Mesendoderm (in vitro differentiated cells): ENCODE data around the gene FADD.

ENCODE experiments used
- DNase-seq: peaks from one replicate; pipeline ENCODE4 v3.0.0; 2013
- H2AK5ac ChIP-seq: 2 replicates; pipeline ENCODE4 v1.6.1; 2013; ENCODE audit warnings: low read length, inconsistent platforms
- H2BK120ac ChIP-seq: 2 replicates; pipeline ENCODE4 v1.6.1; 2013; ENCODE audit warnings: low read depth, mild to moderate bottlenecking, low read length, moderate library complexity, mixed read lengths
- H2BK15ac ChIP-seq: replicated peaks from 2 replicates; pipeline ENCODE4 v1.6.1; 2013; ENCODE audit warnings: low read depth, mild to moderate bottlenecking, moderate library complexity
- H2BK5ac ChIP-seq: 2 replicates; pipeline ENCODE4 v1.6.1; 2013; ENCODE audit warnings: low read length, inconsistent platforms
- H3K18ac ChIP-seq: 2 replicates; pipeline ENCODE4 v1.6.1; 2013; ENCODE audit warnings: mild to moderate bottlenecking, low read length, mixed read lengths
- H3K23ac ChIP-seq: one replicate; pipeline ENCODE4 v1.6.1; 2013; ENCODE audit warnings: low read length
- H3K27ac ChIP-seq: 2 replicates; pipeline ENCODE4 v1.5.1; 2013; ENCODE audit warnings: low read depth, mild to moderate bottlenecking, inconsistent platforms, low read length, moderate library complexity
- H3K27me3 ChIP-seq: 2 replicates; pipeline ENCODE4 v1.6.1; 2013; ENCODE audit warnings: low read length, control low read depth, mild to moderate bottlenecking, inconsistent platforms; ENCODE audit not compliant: insufficient read depth, poor library complexity
- H3K36me3 ChIP-seq: 2 replicates; pipeline ENCODE4 v1.6.1; 2013; ENCODE audit warnings: low read length, inconsistent platforms; ENCODE audit not compliant: control insufficient read depth, insufficient read depth
- H3K4ac ChIP-seq: one replicate; pipeline ENCODE4 v1.6.1; 2013; ENCODE audit warnings: low read depth, mild to moderate bottlenecking, low read length, moderate library complexity
- H3K4me1 ChIP-seq: 2 replicates; pipeline ENCODE4 v1.6.1; 2013; ENCODE audit warnings: low read depth, low read length, inconsistent platforms; ENCODE audit not compliant: control insufficient read depth
- H3K4me2 ChIP-seq: 2 replicates; pipeline ENCODE4 v1.6.1; 2013; ENCODE audit warnings: low read length
- H3K4me3 ChIP-seq: 2 replicates; pipeline ENCODE4 v1.5.1; 2013; ENCODE audit warnings: mild to moderate bottlenecking, low read length
- H3K56ac ChIP-seq: one replicate; pipeline ENCODE4 v1.6.1; 2013; ENCODE audit warnings: low read length
- H3K79me1 ChIP-seq: 2 replicates; pipeline ENCODE4 v1.6.1; 2013; ENCODE audit warnings: low read length, inconsistent platforms
- H3K79me2 ChIP-seq: 2 replicates; pipeline ENCODE4 v1.6.1; 2013; ENCODE audit warnings: mild to moderate bottlenecking, low read length; ENCODE audit not compliant: control insufficient read depth, insufficient read depth
- H3K9ac ChIP-seq: 2 replicates; pipeline ENCODE4 v1.6.1; 2013; ENCODE audit warnings: low read length, inconsistent platforms
- H4K5ac ChIP-seq: one replicate; pipeline ENCODE4 v1.6.1; 2013; ENCODE audit warnings: low read length
- H4K8ac ChIP-seq: one replicate; pipeline ENCODE4 v1.6.1; 2013; ENCODE audit warnings: low read depth, mild to moderate bottlenecking, control low read depth, low read length, moderate library complexity
- WGBS: extraction: QIAGEN DNeasy Blood & Tissue Kit; methylation state at CpG from one replicate; pipeline ENCODE4 v1.1.7; 2013; ENCODE audit warnings: low lambda C conversion rate, missing lambda C conversion rate; ENCODE audit not compliant: insufficient coverage; ENCODE audit errors: extremely low coverage; 5-methylcytosine and 5-hydroxymethylcytosine counted together

Gene FADD

GRCh38 chr11:70207531-70208131 is 4.5 kb downstream of the FADD start:
- peaks cover 11% of the 10 kb centered on the region for H3K36me3 ChIP-seq
- H2BK15ac ChIP-seq, result no peak overlapping the region

GRCh38 chr11:70209391-70209912 is 6.4 kb downstream of the FADD start:
- Histone ChIP-seq H3K27me3 (no peaks in the 10 kb centered on the region), H3K4me1 (peaks cover 5% of the 10 kb centered on the region), H2BK120ac (no peak overlapping the region), H3K4me2 (no peak overlapping the region), H3K9ac (no peak overlapping the region), H3K79me2 (peaks cover 24% of the 10 kb centered on the region), H3K4me3 (no peak overlapping the region), H3K23ac (no peak overlapping the region), H3K36me3 (peaks cover 11% of the 10 kb centered on the region), H3K56ac (no peak overlapping the region), H2BK5ac (no peak overlapping the region), H4K5ac (no peak overlapping the region), H3K18ac (no peak overlapping the region), H3K79me1 (peaks cover 23% of the 10 kb centered on the region), H2BK15ac (no peak overlapping the region), H3K4ac (no peak overlapping the region), H2AK5ac (no peak overlapping the region), H3K27ac (no peak overlapping the region), H4K8ac (no peak overlapping the region)
- WGBS, result no CpG with 5 or more reads among the region's 6 CpGs
- DNase-seq, result no peak

More at GRCh38 chr11:70207531-70208131, 4.5 kb downstream of the FADD start:
- Histone ChIP-seq H3K79me1 (peaks cover 32% of the 10 kb centered on the region), H3K23ac (no peak overlapping the region), H2AK5ac (no peak overlapping the region), H3K4ac (no peak overlapping the region), H3K56ac (peak overlapping the region; percentile 39), H3K4me2 (no peak overlapping the region), H3K27me3 (no peaks in the 10 kb centered on the region), H2BK120ac (no peak overlapping the region), H4K5ac (no peak overlapping the region), H3K4me3 (no peak overlapping the region), H3K79me2 (peaks cover 37% of the 10 kb centered on the region), H4K8ac (no peak overlapping the region), H3K27ac (peak overlapping the region; percentile 45), H3K4me1 (peaks cover 5% of the 10 kb centered on the region), H3K9ac (no peak overlapping the region), H2BK5ac (peak overlapping the region; percentile 33), H3K18ac (no peak overlapping the region)
- WGBS, result no CpG with 5 or more reads among the region's 15 CpGs
- DNase-seq, result no peak

GRCh38 chr11:70210051-70210501 is 7.0 kb downstream of the FADD start:
- H3K79me2 ChIP-seq, result peaks cover 18% of the 10 kb centered on the region
- H3K18ac ChIP-seq, result no peak overlapping the region
- no peak overlapping the region for H2AK5ac ChIP-seq
- peak overlapping the region; percentile 22 for H3K27ac ChIP-seq
- no peak overlapping the region for H2BK5ac ChIP-seq
- peak overlapping the region; percentile 2 for H3K56ac ChIP-seq
- H3K4ac ChIP-seq, result no peak overlapping the region
- H3K23ac ChIP-seq, result no peak overlapping the region
- no peak for DNase-seq
- H3K36me3 ChIP-seq, result peaks cover 9% of the 10 kb centered on the region
- H3K4me1 ChIP-seq, result peaks cover under 1% of the 10 kb centered on the region
- H3K9ac ChIP-seq, result no peak overlapping the region
- H4K8ac ChIP-seq, result no peak overlapping the region
- no peak overlapping the region for H2BK15ac ChIP-seq
- no peak overlapping the region for H3K4me2 ChIP-seq
- H3K4me3 ChIP-seq, result no peak overlapping the region
- no peaks in the 10 kb centered on the region for H3K27me3 ChIP-seq
- H2BK120ac ChIP-seq, result no peak overlapping the region
- H3K79me1 ChIP-seq, result peaks cover 18% of the 10 kb centered on the region
- no peak overlapping the region for H4K5ac ChIP-seq
- WGBS, result no CpG with 5 or more reads among the region's 8 CpGs

- H2BK5ac ChIP-seq, result no peak overlapping the region
- no peak overlapping the region for H3K23ac ChIP-seq
- peaks cover 9% of the 10 kb centered on the region for H3K36me3 ChIP-seq
- no peaks in the 10 kb centered on the region for H3K4me1 ChIP-seq
- no peaks in the 10 kb centered on the region for H3K27me3 ChIP-seq
- no peak overlapping the region for H2BK15ac ChIP-seq
- H3K4me2 ChIP-seq, result no peak overlapping the region
- H4K5ac ChIP-seq, result no peak overlapping the region
- no peak for DNase-seq
- H3K79me2 ChIP-seq, result peaks cover 14% of the 10 kb centered on the region
- no peak overlapping the region for H2BK120ac ChIP-seq
- H3K27ac ChIP-seq, result peak overlapping the region; percentile 22
- H3K4me3 ChIP-seq, result no peak overlapping the region
- no peak overlapping the region for H3K9ac ChIP-seq
- H2AK5ac ChIP-seq, result no peak overlapping the region
- no peak overlapping the region for H3K4ac ChIP-seq
- no CpG with 5 or more reads among the region's 5 CpGs for WGBS
- peak overlapping the region; percentile 2 for H3K56ac ChIP-seq
- H3K79me1 ChIP-seq, result peaks cover 14% of the 10 kb centered on the region
- H3K18ac ChIP-seq, result no peak overlapping the region
- H4K8ac ChIP-seq, result no peak overlapping the region
These were observed 7.4 kb downstream of the FADD start for GRCh38 chr11:70210530-70210929.

GRCh38 chr11:70212227-70212811 is 9.2 kb downstream of the FADD start:
- WGBS, result no CpG with 5 or more reads among the region's 13 CpGs
- peak overlapping the region; percentile 81 for H2BK5ac ChIP-seq
- H3K79me1 ChIP-seq, result peaks cover 3% of the 10 kb centered on the region
- peak overlapping the region; percentile 16 for H2BK120ac ChIP-seq
- no peaks in the 10 kb centered on the region for H3K4me1 ChIP-seq
- no peak overlapping the region for H3K4me3 ChIP-seq
- peak overlapping the region; percentile 79 for H3K56ac ChIP-seq
- peak; percentile 80 for DNase-seq
- H3K27ac ChIP-seq, result peak overlapping the region; percentile 45
- peak overlapping the region; percentile 99 for H2AK5ac ChIP-seq
- H3K27me3 ChIP-seq, result no peaks in the 10 kb centered on the region
- no peak overlapping the region for H2BK15ac ChIP-seq
- peak overlapping the region; percentile 87 for H3K4ac ChIP-seq
- H3K79me2 ChIP-seq, result peaks cover 2% of the 10 kb centered on the region
- peak overlapping the region; percentile 47 for H3K18ac ChIP-seq
- H3K23ac ChIP-seq, result no peak overlapping the region
- H3K4me2 ChIP-seq, result no peak overlapping the region
- peaks cover 5% of the 10 kb centered on the region for H3K36me3 ChIP-seq
- H4K5ac ChIP-seq, result no peak overlapping the region
- H4K8ac ChIP-seq, result no peak overlapping the region
- H3K9ac ChIP-seq, result peak overlapping the region; percentile 19
